ENCODE results near the gene ATG13. TPM values are rescaled to one million over a fixed set of nuclear protein-coding genes. Genes with fewer than 3 reads are reported as not detected.
"Not testable (repeated sequence)": the region's sequence is repeated elsewhere in the genome, so short reads cannot be mapped to it uniquely, and the experiment has no call there.

Gene ATG13
- polyA plus RNA-seq, 1 of the 3 experiments (the other 2 are of a cell fraction) = 39.4 TPM

GRCh38 chr11:46712874-46713576 lies 95.7 kb downstream of the ATG13 start:
- Histone ChIP-seq H3K9ac (no peak overlapping the region), H2AFZ (ENCODE audit: low read depth) (no peak overlapping the region), H3K36me3 (replicated peaks in 1 of 2; ENCODE audit: control insufficient read depth in 1 of 2, insufficient read depth in 2 of 2, low read length in 1 of 2) (no peaks in the 10 kb centered on the region), H3K4me3 (ENCODE audit: low read depth in 2 of 2, low read length in 1 of 2) (no peak overlapping the region), H3F3A (replicated peaks; ENCODE audit: insufficient read depth) (peaks cover 47% of the 10 kb centered on the region), H3K27ac (ENCODE audit: low read depth in 2 of 2, low read length in 1 of 2) (peak overlapping the region in 1 of 2 experiments; percentile 94; a peak in 1 of 4 replicates), H3K4me1 (ENCODE audit: control insufficient read depth in 1 of 2, insufficient read depth in 2 of 2, low read depth in 1 of 2, low read length in 1 of 2) (peaks cover 0 to 15% of the 10 kb centered on the region in 2 experiments; a peak in 2 of 4 replicates), H3K9me3 (no peaks in the 10 kb centered on the region), H4K20me1 (ENCODE audit: insufficient read depth) (no peaks in the 10 kb centered on the region), H3K27me3 (ENCODE audit: insufficient read depth) (no peaks in the 10 kb centered on the region), H3K9me2 (no peaks in the 10 kb centered on the region), H3K4me2 (no peak overlapping the region), H3K79me2 (ENCODE audit: insufficient read depth) (no peaks in the 10 kb centered on the region)
- no peak for DNase-seq
- ChIA-PET CTCF (interaction anchor here (1.0 to 1.2 kb wide), 2 partner anchors 12 to 448 kb away, joined by 3 read pairs; partner anchors contain the start of genes ARHGAP1 and ZNF408), POLR2A (no interaction called here)
- TF ChIP-seq FOXM1 (IDR thresholded peaks at IDR 0.05; ENCODE audit: low read depth) (no peak), TAF1 (IDR thresholded peaks at IDR 0.05; ENCODE audit: borderline replicate concordance, low read depth, low read length) (no peak), EZH2phosphoT487 (IDR thresholded peaks at IDR 0.05; ENCODE audit: borderline replicate concordance, low read depth) (no peak), JUND (IDR thresholded peaks at IDR 0.05) (no peak), MXI1 (IDR thresholded peaks at IDR 0.05; ENCODE audit: low read depth, low read length) (no peak), RXRA (IDR thresholded peaks at IDR 0.05; ENCODE audit: borderline replicate concordance, low read depth) (no peak), GABPA (IDR thresholded peaks at IDR 0.05; ENCODE audit: low read depth) (no peak), RFX5 (IDR thresholded peaks at IDR 0.05; ENCODE audit: low read length) (no peak), FOXJ3 (CRISPR knock-in tag; IDR thresholded peaks at IDR 0.05) (no peak), EP300 (IDR thresholded peaks at IDR 0.05; ENCODE audit: borderline replicate concordance in 1 of 2, low read depth in 1 of 2, low read length in 1 of 2) (no peak), FOSL2 (IDR thresholded peaks at IDR 0.05; ENCODE audit: borderline replicate concordance, low read depth) (no peak), RCOR1 (IDR thresholded peaks at IDR 0.05; ENCODE audit: low read length) (no peak), REST (IDR thresholded peaks at IDR 0.05; ENCODE audit: low read depth, low read length) (no peak), TCF12 (IDR thresholded peaks at IDR 0.05) (no peak), SMC3 (IDR thresholded peaks at IDR 0.05; ENCODE audit: low read depth, low read length) (no peak), CHD2 (IDR thresholded peaks at IDR 0.05; ENCODE audit: low read length, partially characterized antibody) (no peak)
- 93% methylated on average over 7 of the region's 7 CpGs for WGBS (ENCODE audit: low lambda C conversion rate)

- DNase-seq; H3K27me3 ChIP-seq (ENCODE audit: insufficient read depth); H3K9me2 ChIP-seq; H2AFZ ChIP-seq (ENCODE audit: low read depth); H3K4me3 ChIP-seq (ENCODE audit: low read depth in 2 of 2, low read length in 1 of 2); H3K9ac ChIP-seq; H3K27ac ChIP-seq (ENCODE audit: low read depth in 2 of 2, low read length in 1 of 2); H3K79me2 ChIP-seq (ENCODE audit: insufficient read depth); H3K4me1 ChIP-seq (ENCODE audit: control insufficient read depth in 1 of 2, insufficient read depth in 2 of 2, low read depth in 1 of 2, low read length in 1 of 2); H3K9me3 ChIP-seq; H3K36me3 ChIP-seq (replicated peaks in 1 of 2; ENCODE audit: control insufficient read depth in 1 of 2, insufficient read depth in 2 of 2, low read length in 1 of 2); H4K20me1 ChIP-seq (ENCODE audit: insufficient read depth); POLR2A ChIA-PET; CTCF ChIA-PET; H3K4me2 ChIP-seq: not testable (repeated sequence)
- H3F3A ChIP-seq (replicated peaks; ENCODE audit: insufficient read depth) = peaks cover 20% of the 10 kb centered on the region
- WGBS (ENCODE audit: low lambda C conversion rate) = 78% methylated on average over 2 of the region's 2 CpGs
Measured at GRCh38 chr11:46717825-46718154, 100.4 kb downstream of the ATG13 start.

Measured in SK-N-SH (cell line).